ENCODE measurements around the gene MRPS7. TPM values are rescaled to one million over a fixed set of nuclear protein-coding genes. Genes with fewer than 3 reads are reported as not detected.
A peak's percentile ranks its signal among the peaks of the same experiment; 100 is the strongest.

MRPS7 gene
- total RNA-seq, 1 experiment from 2014 or later, result 93.7 TPM

GRCh38 chr17:75315541-75316243 is 54.0 kb downstream of the MRPS7 start:
- Histone ChIP-seq H4K5ac (ENCODE audit: insufficient read length, low read depth, low read length) (no peak overlapping the region), H4K20me1 (ENCODE audit: control insufficient read depth, insufficient read depth, insufficient read length) (no peaks in the 10 kb centered on the region), H3K4me2 (ENCODE audit: insufficient read depth, insufficient read length, low read length) (no peak overlapping the region), H2BK20ac (ENCODE audit: low read depth, low read length, poor library complexity, severe bottlenecking) (no peak overlapping the region), H3K9ac (ENCODE audit: extremely low read depth, insufficient read length, low read length) (no peak overlapping the region), H3K4ac (ENCODE audit: low read depth, low read length) (no peak overlapping the region), H3K23me2 (ENCODE audit: insufficient read length, low read depth, low read length, poor library complexity, severe bottlenecking) (no peaks in the 10 kb centered on the region), H3K79me2 (ENCODE audit: insufficient read depth, low read length) (no peaks in the 10 kb centered on the region), H2BK120ac (ENCODE audit: low read depth, low read length, poor library complexity, severe bottlenecking) (no peak overlapping the region), H3K56ac (ENCODE audit: insufficient read length, low read depth, low read length) (no peak overlapping the region), H3K79me1 (ENCODE audit: insufficient read depth, low read depth, low read length, poor library complexity, severe bottlenecking) (no peaks in the 10 kb centered on the region), H2BK5ac (ENCODE audit: insufficient read length, low read length) (no peak overlapping the region), H4K91ac (ENCODE audit: insufficient read length, low read depth, low read length) (no peak overlapping the region), H2AFZ (ENCODE audit: low read length) (no peak overlapping the region), H3K18ac (ENCODE audit: insufficient read length, low read depth, low read length) (no peak overlapping the region), H3K27me3 (ENCODE audit: insufficient read depth, low read length) (no peaks in the 10 kb centered on the region; the same call in 1 of the 2 replicates), H2BK15ac (ENCODE audit: low read depth, low read length) (no peak overlapping the region), H3K27ac (ENCODE audit: insufficient read length, low read depth, low read length) (no peak overlapping the region), H3K9me3 (ENCODE audit: control insufficient read depth, low read depth, low read length) (no peaks in the 10 kb centered on the region), H2AK5ac (ENCODE audit: insufficient read length, low read length) (no peak overlapping the region), H3K14ac (ENCODE audit: insufficient read depth, low read length) (no peak overlapping the region), H3K4me1 (ENCODE audit: insufficient read depth, low read length) (no peaks in the 10 kb centered on the region), H3K23ac (ENCODE audit: insufficient read length, low read depth, low read length) (no peak overlapping the region), H2BK12ac (ENCODE audit: insufficient read length, low read depth, low read length) (no peak overlapping the region), H4K8ac (replicated peaks; ENCODE audit: insufficient read length, low read depth, low read length) (no peak overlapping the region), H3T11ph (ENCODE audit: low read length) (no peak overlapping the region)
- DNase-seq, result no peak
- Mint-ChIP-seq H3K4me3 (no peak overlapping the region), H3K4me1 (peaks cover 11 to 12% of the 10 kb centered on the region in 2 experiments), H3K27me3 (ENCODE audit: low read depth) (no peaks in the 10 kb centered on the region), H3K27ac (peak overlapping the region; percentile 59 to 89 (median 77); a peak in 5 of 7 replicates), H3K36me3 (ENCODE audit: insufficient read depth in 1 of 3, low read depth in 3 of 3) (peaks cover 6 to 17% (median 12%) of the 10 kb centered on the region in 3 experiments; a peak in 6 of 7 replicates), H3K9me3 (no peaks in the 10 kb centered on the region)
- no peak for TF ChIP-seq CTCF (conservative IDR thresholded peaks at IDR 0.05)
- WGBS (ENCODE audit: extremely low coverage, insufficient read length, low lambda C conversion rate), result no CpG with 5 or more reads among the region's 19 CpGs

Other genes with a start within 250 kb of the MRPS7 start
- gene MRPL58, start 249.2 kb upstream of the MRPS7 start, total RNA-seq (2021), result 41.0 and 43.2 TPM in 2 replicates
- gene ATP5PD, start 214.9 kb upstream of the MRPS7 start, total RNA-seq (2021), result 344 TPM in 2 replicates
- 40.1 and 41.6 TPM in 2 replicates for gene KCTD2, start 214.7 kb upstream of the MRPS7 start, total RNA-seq (2021)
- gene SLC16A5, start 173.9 kb upstream of the MRPS7 start, total RNA-seq (2021), result 17.0 and 17.1 TPM in 2 replicates
- 22.4 and 22.8 TPM in 2 replicates for gene ARMC7, start 151.9 kb upstream of the MRPS7 start, total RNA-seq (2021)
- 76.2 and 77.7 TPM in 2 replicates for gene NT5C, start 130.1 kb upstream of the MRPS7 start, total RNA-seq (2021)
- gene JPT1, start 107.4 kb upstream of the MRPS7 start, total RNA-seq (2021), result 265 and 275 TPM in 2 replicates
- gene SUMO2, start 78.9 kb upstream of the MRPS7 start, total RNA-seq (2021), result 813 and 824 TPM in 2 replicates
- gene NUP85, start 56.2 kb upstream of the MRPS7 start, total RNA-seq (2021), result 136 and 145 TPM in 2 replicates
- 50.3 and 58.2 TPM in 2 replicates for gene GGA3, start 273 bp upstream of the MRPS7 start, total RNA-seq (2021)
- 24.0 and 26.1 TPM in 2 replicates for gene MIF4GD, start 9.4 kb downstream of the MRPS7 start, total RNA-seq (2021)
- 24.2 and 27.2 TPM in 2 replicates for gene SLC25A19, start 27.6 kb downstream of the MRPS7 start, total RNA-seq (2021)
- gene GRB2, start 143.8 kb downstream of the MRPS7 start, total RNA-seq (2021), result 87.7 and 91.7 TPM in 2 replicates
- gene TMEM94, start 194.8 kb downstream of the MRPS7 start, total RNA-seq (2021), result 61.4 and 67.9 TPM in 2 replicates